ENCODE measurements around the gene GCH1.

The GCH1 gene

DNA sequence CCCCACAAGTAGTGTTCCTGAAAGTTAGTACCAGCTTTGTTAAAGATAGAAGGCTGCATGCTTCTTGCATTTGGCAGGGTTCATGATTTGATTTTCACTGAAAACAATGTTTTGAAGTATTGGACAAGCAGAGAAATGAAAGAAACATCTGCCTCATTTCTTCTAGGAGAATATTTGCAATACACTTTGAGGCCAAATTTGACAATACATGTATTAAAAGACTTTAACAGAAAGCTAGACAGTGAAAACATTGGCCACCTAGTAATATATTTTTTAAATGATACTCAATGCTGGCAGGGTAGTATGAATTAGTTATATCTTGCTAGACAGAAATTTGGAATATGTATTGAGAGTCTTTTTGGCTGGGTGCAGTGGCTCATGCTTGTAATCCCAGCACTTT, 68.5 kb downstream of the GCH1 start:
- H3K79me2 ChIP-seq (ENCODE audit: insufficient read depth, low read length), result no peaks in the 10 kb centered on the region
- H3K9ac ChIP-seq (ENCODE audit: low read length), result no peak overlapping the region
- H3K36me3 ChIP-seq (ENCODE audit: insufficient read depth, low read length), result no peaks in the 10 kb centered on the region
- no peak overlapping the region for H3K27ac ChIP-seq (ENCODE audit: low read depth, low read length, poor library complexity, severe bottlenecking)
- no peak overlapping the region for H3K4me3 ChIP-seq (ENCODE audit: low read depth, low read length, poor library complexity, severe bottlenecking)
- no peaks in the 10 kb centered on the region for H3K9me2 ChIP-seq (ENCODE audit: low read depth, low read length)
- TF ChIP-seq, protein P1, sequence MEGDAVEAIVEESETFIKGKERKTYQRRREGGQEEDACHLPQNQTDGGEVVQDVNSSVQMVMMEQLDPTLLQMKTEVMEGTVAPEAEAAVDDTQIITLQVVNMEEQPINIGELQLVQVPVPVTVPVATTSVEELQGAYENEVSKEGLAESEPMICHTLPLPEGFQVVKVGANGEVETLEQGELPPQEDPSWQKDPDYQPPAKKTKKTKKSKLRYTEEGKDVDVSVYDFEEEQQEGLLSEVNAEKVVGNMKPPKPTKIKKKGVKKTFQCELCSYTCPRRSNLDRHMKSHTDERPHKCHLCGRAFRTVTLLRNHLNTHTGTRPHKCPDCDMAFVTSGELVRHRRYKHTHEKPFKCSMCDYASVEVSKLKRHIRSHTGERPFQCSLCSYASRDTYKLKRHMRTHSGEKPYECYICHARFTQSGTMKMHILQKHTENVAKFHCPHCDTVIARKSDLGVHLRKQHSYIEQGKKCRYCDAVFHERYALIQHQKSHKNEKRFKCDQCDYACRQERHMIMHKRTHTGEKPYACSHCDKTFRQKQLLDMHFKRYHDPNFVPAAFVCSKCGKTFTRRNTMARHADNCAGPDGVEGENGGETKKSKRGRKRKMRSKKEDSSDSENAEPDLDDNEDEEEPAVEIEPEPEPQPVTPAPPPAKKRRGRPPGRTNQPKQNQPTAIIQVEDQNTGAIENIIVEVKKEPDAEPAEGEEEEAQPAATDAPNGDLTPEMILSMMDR (IDR thresholded peaks at IDR 0.05; ENCODE audit: low read length), result no peak
- no peak for TF ChIP-seq EZH2 (IDR thresholded peaks at IDR 0.05; ENCODE audit: borderline replicate concordance, low read length)
- no peaks in the 10 kb centered on the region for H4K20me1 ChIP-seq (ENCODE audit: insufficient read depth, low read length)
- H2AFZ ChIP-seq (ENCODE audit: low read length), result no peak overlapping the region
- H3F3A ChIP-seq (ENCODE audit: insufficient read depth, low read length), result no peaks in the 10 kb centered on the region
- no peaks in the 10 kb centered on the region for H3K27me3 ChIP-seq (ENCODE audit: insufficient read depth, low read length)
- H3K9me3 ChIP-seq (ENCODE audit: low read length), result no peaks in the 10 kb centered on the region
- H3K4me1 ChIP-seq (ENCODE audit: insufficient read depth, low read length, severe bottlenecking), result no peaks in the 10 kb centered on the region
- H3K4me2 ChIP-seq (ENCODE audit: low read length), result no peak overlapping the region

DNA sequence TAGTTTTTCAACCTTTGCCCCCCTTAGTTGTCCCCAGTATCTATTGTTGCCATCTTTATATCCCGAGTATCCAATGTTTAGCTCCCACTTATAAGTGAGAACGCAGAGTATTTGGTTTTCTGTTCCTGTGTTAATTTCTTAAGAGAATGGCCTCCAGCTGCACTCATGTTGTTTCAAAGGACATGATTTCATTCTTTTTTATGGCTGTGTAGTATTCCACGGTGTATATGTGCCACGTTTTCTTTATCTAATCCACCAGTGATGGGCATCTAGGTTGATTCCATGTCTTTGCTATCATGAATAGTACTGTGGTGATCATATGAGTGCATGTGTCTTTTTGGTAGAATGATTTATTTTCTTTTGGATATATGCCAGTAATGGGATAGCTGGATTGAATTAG, 72.0 kb downstream of the GCH1 start:
- H3K4me1 ChIP-seq (ENCODE audit: insufficient read depth, low read length, severe bottlenecking), result no peaks in the 10 kb centered on the region
- H3K27ac ChIP-seq (ENCODE audit: low read depth, low read length, poor library complexity, severe bottlenecking), result no peak overlapping the region
- H3K27me3 ChIP-seq (ENCODE audit: insufficient read depth, low read length), result no peaks in the 10 kb centered on the region
- no peaks in the 10 kb centered on the region for H3F3A ChIP-seq (ENCODE audit: insufficient read depth, low read length)
- H2AFZ ChIP-seq (ENCODE audit: low read length), result no peak overlapping the region
- no peaks in the 10 kb centered on the region for H4K20me1 ChIP-seq (ENCODE audit: insufficient read depth, low read length)
- no peaks in the 10 kb centered on the region for H3K36me3 ChIP-seq (ENCODE audit: insufficient read depth, low read length)
- H3K9me2 ChIP-seq (ENCODE audit: low read depth, low read length), result no peaks in the 10 kb centered on the region
- no peak overlapping the region for H3K9ac ChIP-seq (ENCODE audit: low read length)
- H3K79me2 ChIP-seq (ENCODE audit: insufficient read depth, low read length), result no peaks in the 10 kb centered on the region
- TF ChIP-seq, protein P1 (IDR thresholded peaks at IDR 0.05; ENCODE audit: low read length), result no peak
- TF ChIP-seq EZH2 (IDR thresholded peaks at IDR 0.05; ENCODE audit: borderline replicate concordance, low read length), result no peak
- H3K4me3 ChIP-seq (ENCODE audit: low read depth, low read length, poor library complexity, severe bottlenecking), result no peak overlapping the region
- H3K4me2 ChIP-seq (ENCODE audit: low read length), result no peak overlapping the region
- H3K9me3 ChIP-seq (ENCODE audit: low read length), result no peaks in the 10 kb centered on the region

DNA sequence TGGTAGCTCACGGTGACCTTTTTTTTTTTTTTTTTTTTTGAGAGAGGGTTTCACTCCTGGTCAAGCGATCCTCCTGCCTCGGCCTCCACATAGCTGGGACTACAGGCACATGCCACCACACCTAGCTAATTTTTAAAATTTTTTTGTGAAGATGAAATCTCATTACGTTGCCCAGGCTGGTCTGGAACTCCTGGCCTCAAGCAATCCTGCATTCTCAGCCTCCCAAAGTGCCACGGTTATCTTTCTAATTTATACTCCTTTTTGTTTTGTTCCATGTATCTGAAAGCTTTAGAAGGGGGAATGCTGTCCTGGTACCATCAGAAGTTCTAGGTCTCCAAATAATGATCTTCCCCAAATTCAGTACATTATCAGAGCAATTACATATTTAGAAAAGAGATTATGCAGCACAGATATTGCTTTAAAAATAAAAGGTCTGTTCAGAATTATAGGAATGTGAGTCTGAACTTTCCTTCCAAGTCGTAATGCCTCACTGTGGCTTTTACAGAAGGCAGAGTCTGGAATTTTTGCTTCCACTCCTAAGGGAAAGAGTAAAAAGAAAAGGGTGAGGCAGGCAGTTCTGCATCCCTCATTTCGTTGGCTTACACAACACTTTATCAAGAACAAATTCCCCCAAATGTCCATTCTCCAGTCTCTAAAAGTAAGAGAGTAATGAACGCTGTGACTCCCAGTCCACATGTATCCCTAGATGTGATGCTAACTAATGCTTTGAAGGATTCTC, 73.0 kb downstream of the GCH1 start:
- H4K20me1 ChIP-seq (ENCODE audit: insufficient read depth, low read length), result no peaks in the 10 kb centered on the region
- H3K4me2 ChIP-seq (ENCODE audit: low read length), result no peak overlapping the region
- no peaks in the 10 kb centered on the region for H3K36me3 ChIP-seq (ENCODE audit: insufficient read depth, low read length)
- H3K9ac ChIP-seq (ENCODE audit: low read length), result no peak overlapping the region
- H3K9me2 ChIP-seq (ENCODE audit: low read depth, low read length), result no peaks in the 10 kb centered on the region
- no peak for TF ChIP-seq EZH2 (IDR thresholded peaks at IDR 0.05; ENCODE audit: borderline replicate concordance, low read length)
- TF ChIP-seq, protein P1 (IDR thresholded peaks at IDR 0.05; ENCODE audit: low read length), result no peak
- no peaks in the 10 kb centered on the region for H3K27me3 ChIP-seq (ENCODE audit: insufficient read depth, low read length)
- no peaks in the 10 kb centered on the region for H3K4me1 ChIP-seq (ENCODE audit: insufficient read depth, low read length, severe bottlenecking)
- no peaks in the 10 kb centered on the region for H3F3A ChIP-seq (ENCODE audit: insufficient read depth, low read length)
- H3K27ac ChIP-seq (ENCODE audit: low read depth, low read length, poor library complexity, severe bottlenecking), result no peak overlapping the region
- no peak overlapping the region for H3K4me3 ChIP-seq (ENCODE audit: low read depth, low read length, poor library complexity, severe bottlenecking)
- H2AFZ ChIP-seq (ENCODE audit: low read length), result no peak overlapping the region
- H3K79me2 ChIP-seq (ENCODE audit: insufficient read depth, low read length), result no peaks in the 10 kb centered on the region
- H3K9me3 ChIP-seq (ENCODE audit: low read length), result no peaks in the 10 kb centered on the region
